Measurements from ENCODE around the gene HS2ST1. TPM values are rescaled to one million over a fixed set of nuclear protein-coding genes. Genes with fewer than 3 reads are reported as not detected.
A peak's percentile ranks its signal among the peaks of the same experiment; 100 is the strongest.

Gene HS2ST1
- total and polyA plus RNA-seq, 7 donors: 2.4 to 13.7 (median 10.0) TPM

DNA sequence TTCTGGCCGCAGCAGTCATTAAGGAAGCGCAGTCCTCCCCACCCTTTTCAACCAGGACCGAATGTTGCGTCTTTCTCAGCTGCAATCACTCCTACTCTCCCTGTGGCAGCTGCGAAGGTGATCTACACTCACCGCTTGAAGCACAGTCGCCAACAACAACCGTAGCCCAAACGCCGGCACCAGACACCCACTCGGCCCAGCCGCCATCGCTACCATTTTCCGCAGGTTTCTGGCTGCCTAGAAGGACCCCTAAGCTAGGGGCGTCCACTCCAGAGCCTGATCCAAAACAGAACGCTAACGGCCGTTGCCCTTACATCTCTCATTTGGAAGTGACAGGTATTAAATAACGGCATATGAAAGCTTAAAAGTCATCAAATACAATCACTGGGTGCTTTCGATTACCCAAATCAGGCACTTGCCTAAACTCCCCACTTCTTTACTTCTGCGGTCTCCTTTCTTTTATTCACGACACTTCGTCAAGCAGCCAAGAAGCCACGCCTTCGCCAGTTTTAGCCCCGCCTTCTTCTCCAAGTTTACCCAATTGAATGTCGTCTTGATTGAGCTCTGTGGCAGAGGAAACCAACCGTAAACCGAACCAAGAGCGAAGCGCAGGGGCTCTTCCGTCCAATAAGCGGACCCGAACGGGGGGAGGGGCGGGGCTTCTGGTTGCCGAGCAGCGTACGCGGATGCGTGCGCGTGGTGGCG, 387 bp upstream of the HS2ST1 start, which contains the start of gene SELENOF:
SELENOF (minus strand) TSS at position 231 of the 705 bp plus-strand sequence; CDS start at position 216, 15 bp downstream.
- intact Hi-C loops (cut with DNase I): loop anchor here (5.0 to 10.0 kb wide), 4 partner anchors 209 to 1771 kb away; partner anchors contain the start of genes ODF2L, PKN2 and SH3GLB1

DNA sequence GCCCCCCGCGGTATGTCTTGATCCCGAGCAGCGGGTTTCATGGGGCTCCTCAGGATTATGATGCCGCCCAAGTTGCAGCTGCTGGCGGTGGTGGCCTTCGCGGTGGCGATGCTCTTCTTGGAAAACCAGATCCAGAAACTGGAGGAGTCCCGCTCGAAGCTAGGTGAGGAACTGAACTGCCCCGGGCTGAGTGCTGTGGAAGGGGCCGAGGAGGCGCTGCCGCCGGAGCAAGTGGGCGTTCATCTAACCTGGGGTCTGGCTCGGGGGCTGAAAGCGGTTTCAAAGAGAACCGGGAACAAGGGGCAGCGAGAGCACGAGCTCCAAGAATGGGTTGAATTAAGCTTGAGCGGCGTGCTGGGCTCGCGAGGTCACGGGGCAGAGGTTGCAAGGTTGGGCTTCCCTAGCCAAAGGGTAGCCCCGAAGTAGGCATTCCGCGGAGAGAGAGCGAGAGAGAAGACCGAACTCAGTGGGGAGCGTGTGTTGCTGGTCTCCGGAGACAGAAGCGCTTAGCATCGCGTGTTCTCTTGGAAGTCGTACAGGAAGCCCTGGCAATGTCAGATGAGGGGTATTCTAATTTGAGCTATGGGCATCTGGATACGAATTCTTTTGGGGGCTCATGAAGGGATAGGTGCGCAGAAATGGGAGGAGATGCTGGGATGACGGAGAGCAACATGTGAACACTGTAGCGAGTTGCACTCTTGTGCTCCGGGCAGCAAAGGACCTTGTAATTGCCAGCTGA, 732 bp downstream of the HS2ST1 start:
- Histone ChIP-seq H3K27ac (peak overlapping the region; percentile 89 to 94 (median 91)), H3K4me3 (peak overlapping the region; percentile 78 to 98 (median 87)), H3K9me3 (no peaks in the 10 kb centered on the region), H3K36me3 (no peaks in the 10 kb centered on the region), H3K27me3 (no peaks in the 10 kb centered on the region), H3K4me1 (peaks cover 0 to 36% (median 19%) of the 10 kb centered on the region in 4 donors)
- peak; percentile 79 for DNase-seq
- WGBS, 2 donors: 0% methylated on average over 43 of the region's 43 CpGs
- TF ChIP-seq POLR2A (IDR thresholded peaks at IDR 0.05) (no peak), POLR2AphosphoS5 (IDR thresholded peaks at IDR 0.05) (peak; percentile 41 to 82 (median 55))
- intact Hi-C loops (cut with DNase I): loop anchor here (5.0 to 10.0 kb wide), 5 partner anchors 210 to 1770 kb away; partner anchors contain the start of genes ODF2L, PKN2 and SH3GLB1

More for the DNA sequence above, 387 bp upstream of the HS2ST1 start, which contains the start of gene SELENOF:
- H3K4me3 ChIP-seq: peak within 1 kb of the TSS; percentile 78 to 98 (median 87)
- no peaks in the 10 kb centered on the region for H3K9me3 ChIP-seq
- DNase-seq: peak; percentile 99
- no peaks in the 10 kb centered on the region for H3K27me3 ChIP-seq
- TF ChIP-seq POLR2A (IDR thresholded peaks at IDR 0.05) (no peak), EP300 (IDR thresholded peaks at IDR 0.05) (no peak), POLR2AphosphoS5 (IDR thresholded peaks at IDR 0.05) (peak in 1 of 4 donors; percentile 78)
- TF ChIP-seq, protein P1, sequence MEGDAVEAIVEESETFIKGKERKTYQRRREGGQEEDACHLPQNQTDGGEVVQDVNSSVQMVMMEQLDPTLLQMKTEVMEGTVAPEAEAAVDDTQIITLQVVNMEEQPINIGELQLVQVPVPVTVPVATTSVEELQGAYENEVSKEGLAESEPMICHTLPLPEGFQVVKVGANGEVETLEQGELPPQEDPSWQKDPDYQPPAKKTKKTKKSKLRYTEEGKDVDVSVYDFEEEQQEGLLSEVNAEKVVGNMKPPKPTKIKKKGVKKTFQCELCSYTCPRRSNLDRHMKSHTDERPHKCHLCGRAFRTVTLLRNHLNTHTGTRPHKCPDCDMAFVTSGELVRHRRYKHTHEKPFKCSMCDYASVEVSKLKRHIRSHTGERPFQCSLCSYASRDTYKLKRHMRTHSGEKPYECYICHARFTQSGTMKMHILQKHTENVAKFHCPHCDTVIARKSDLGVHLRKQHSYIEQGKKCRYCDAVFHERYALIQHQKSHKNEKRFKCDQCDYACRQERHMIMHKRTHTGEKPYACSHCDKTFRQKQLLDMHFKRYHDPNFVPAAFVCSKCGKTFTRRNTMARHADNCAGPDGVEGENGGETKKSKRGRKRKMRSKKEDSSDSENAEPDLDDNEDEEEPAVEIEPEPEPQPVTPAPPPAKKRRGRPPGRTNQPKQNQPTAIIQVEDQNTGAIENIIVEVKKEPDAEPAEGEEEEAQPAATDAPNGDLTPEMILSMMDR (IDR thresholded peaks at IDR 0.05): no peak
- 0 to 1% methylated on average over 44 of the region's 44 CpGs for WGBS, 2 donors
- H3K27ac ChIP-seq: peak within 1 kb of the TSS; percentile 89 to 94 (median 91)
- no peaks in the 10 kb centered on the region for H3K36me3 ChIP-seq
- peaks cover 0 to 36% (median 19%) of the 10 kb centered on the region in 4 donors for H3K4me1 ChIP-seq

DNA sequence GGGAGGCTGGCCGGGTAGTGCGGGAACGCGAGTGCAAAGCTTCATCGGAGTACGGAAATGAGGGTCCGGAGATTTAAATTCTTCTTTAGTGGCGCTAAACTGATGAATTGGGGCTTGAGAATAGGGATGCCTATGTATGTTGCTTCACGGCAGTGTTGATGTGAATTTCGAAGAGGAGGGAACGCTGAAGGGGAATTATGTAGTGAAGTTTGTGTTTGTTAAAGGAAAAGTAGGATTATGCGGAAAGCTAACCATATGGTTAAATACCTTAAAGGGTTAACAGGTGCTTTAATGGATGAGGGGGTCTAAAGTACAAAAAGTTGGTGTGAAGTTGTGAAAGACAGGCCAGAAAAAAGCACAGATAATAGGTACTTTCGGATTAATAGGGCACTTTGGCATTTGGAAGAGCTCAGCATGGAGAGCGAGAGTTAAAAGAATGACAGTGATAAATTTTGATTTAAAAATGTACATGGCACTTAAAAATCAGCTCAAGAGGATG, 1.4 kb downstream of the HS2ST1 start:
- DNase-seq: no peak
- TF ChIP-seq POLR2A (IDR thresholded peaks at IDR 0.05): peak in 1 of 2 donors; percentile 15
- TF ChIP-seq EP300 (IDR thresholded peaks at IDR 0.05): no peak
- Histone ChIP-seq H3K36me3 (no peaks in the 10 kb centered on the region), H3K27me3 (no peaks in the 10 kb centered on the region), H3K4me3 (peak overlapping the region; percentile 78 to 98 (median 87)), H3K9me3 (no peaks in the 10 kb centered on the region), H3K4me1 (peaks cover 0 to 33% (median 19%) of the 10 kb centered on the region in 4 donors), H3K27ac (peak overlapping the region; percentile 89 to 94 (median 91))
- intact Hi-C loops (cut with DNase I): loop anchor here (5.0 to 10.0 kb wide), 3 partner anchors 211 to 1769 kb away; partner anchors contain the start of genes PKN2 and SH3GLB1
- WGBS, 2 donors: 5 to 8% methylated on average over 14 of the region's 14 CpGs

DNA sequence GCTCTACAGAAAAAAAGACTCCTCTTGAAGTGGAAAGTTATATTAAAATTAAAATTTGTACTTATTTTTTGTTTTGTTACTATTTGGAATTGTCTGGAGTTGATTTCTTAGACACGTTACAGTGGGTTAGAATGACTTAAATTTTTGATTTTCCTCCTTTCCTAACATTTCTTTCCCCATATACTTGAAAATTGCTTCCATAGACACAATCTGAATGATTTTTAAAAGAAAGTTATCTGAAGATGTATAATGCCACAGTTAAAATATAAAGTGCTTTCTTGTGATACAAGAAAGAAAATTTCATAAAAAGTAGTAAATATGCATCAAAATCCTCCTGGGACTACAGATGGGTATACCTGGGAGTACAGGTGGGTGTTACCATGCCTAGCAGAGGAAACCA, 2.3 kb downstream of the HS2ST1 start:
- Histone ChIP-seq H3K27me3 (no peaks in the 10 kb centered on the region), H3K36me3 (no peaks in the 10 kb centered on the region), H3K9me3 (no peaks in the 10 kb centered on the region), H3K27ac (no peak overlapping the region), H3K4me3 (no peak overlapping the region), H3K4me1 (peaks cover 0 to 24% (median 18%) of the 10 kb centered on the region in 4 donors)
- no peak for DNase-seq
- TF ChIP-seq EP300 (IDR thresholded peaks at IDR 0.05) (no peak), POLR2AphosphoS5 (IDR thresholded peaks at IDR 0.05) (no peak), POLR2A (IDR thresholded peaks at IDR 0.05) (no peak)
- TF ChIP-seq, protein P1 (IDR thresholded peaks at IDR 0.05): no peak
- WGBS, 2 donors: 94 to 99% methylated on average over 1 of the region's 1 CpG
- intact Hi-C loops (cut with DNase I): loop anchor here (5.0 to 10.0 kb wide), 3 partner anchors 212 to 1768 kb away; partner anchors contain the start of genes PKN2 and SH3GLB1

DNA sequence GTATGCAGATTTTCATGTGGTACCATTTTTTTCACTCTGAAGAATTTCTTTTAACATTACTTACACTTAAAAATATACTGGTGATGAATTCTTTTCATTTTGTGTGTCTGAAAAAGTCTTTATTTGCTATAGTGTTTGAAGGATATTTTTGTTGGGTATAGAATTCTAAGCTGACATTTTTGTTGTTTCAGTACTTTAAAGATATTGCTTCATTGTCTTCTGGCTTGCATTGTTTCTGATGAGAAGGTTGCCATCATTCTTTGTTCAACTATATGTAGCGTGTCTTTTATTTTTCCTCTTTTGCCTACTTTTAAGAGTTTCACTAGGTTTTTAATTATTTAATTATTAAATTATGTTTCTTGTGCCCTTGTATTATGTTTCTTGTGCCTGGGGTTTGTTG, 8.0 kb downstream of the HS2ST1 start:
- Histone ChIP-seq H3K27ac (no peak overlapping the region), H3K4me3 (no peak overlapping the region), H3K4me1 (no peaks in the 10 kb centered on the region), H3K36me3 (no peaks in the 10 kb centered on the region), H3K27me3 (no peaks in the 10 kb centered on the region), H3K9me3 (peaks cover 0 to 3% (median 0%) of the 10 kb centered on the region in 4 donors)
- no peak for DNase-seq
- WGBS, 2 donors: 96 to 98% methylated on average over 1 of the region's 1 CpG
- TF ChIP-seq POLR2AphosphoS5 (IDR thresholded peaks at IDR 0.05) (no peak), POLR2A (IDR thresholded peaks at IDR 0.05) (no peak), EP300 (IDR thresholded peaks at IDR 0.05) (no peak)
- TF ChIP-seq, protein P1 (IDR thresholded peaks at IDR 0.05): no peak
- intact Hi-C loops (cut with DNase I): no loop called here

All from sigmoid colon (tissue), 7 donors.